Activated T-cell treated with anti-CD3 and anti-CD28 coated beads, Interleukin-2, amount 50 U/mL, for 4 hours (primary cell): ENCODE data around the gene GRID1. TPM values are rescaled to one million over a fixed set of nuclear protein-coding genes. Genes with fewer than 3 reads are reported as not detected.
"Not testable (repeated sequence)": the region's sequence is repeated elsewhere in the genome, so short reads cannot be mapped to it uniquely, and the experiment has no call there.

ENCODE experiments used
- ATAC-seq, 2 donors: fragments of 200-7000 bp; cut with Tn5 transposase; one replicate each; pipeline ENCODE4 v1.10.0; 2021
- DNase-seq: peaks from one replicate; pipeline ENCODE4 v3.0.0-alpha.2; 2020
- H3K27me3 Mint-ChIP-seq: one replicate; pipeline ENCODE4 v1.8.0; 2021; ENCODE audit warnings: low read depth, mixed read lengths
- H3K36me3 Mint-ChIP-seq: one replicate; pipeline ENCODE4 v1.8.0; 2022; ENCODE audit warnings: mixed read lengths; ENCODE audit not compliant: insufficient read depth
- H3K4me1 Mint-ChIP-seq: one replicate; pipeline ENCODE4 v1.8.0; 2021; ENCODE audit warnings: low read depth, mixed read lengths
- H3K4me3 Mint-ChIP-seq: one replicate; pipeline ENCODE4 v1.8.0; 2021; ENCODE audit warnings: mild to moderate bottlenecking, moderate library complexity, mixed read lengths
- H3K9me3 Mint-ChIP-seq: one replicate; pipeline ENCODE4 v1.8.0; 2021; ENCODE audit warnings: mixed read lengths
- total RNA-seq, 3 donors: library from RNA; stranded (reverse); gene quantifications; one replicate each; pipeline ENCODE4 v1.2.1, GENCODE V29; 2021

GRID1 gene
- total RNA-seq, 3 donors from 2014 or later = not detected

DNA sequence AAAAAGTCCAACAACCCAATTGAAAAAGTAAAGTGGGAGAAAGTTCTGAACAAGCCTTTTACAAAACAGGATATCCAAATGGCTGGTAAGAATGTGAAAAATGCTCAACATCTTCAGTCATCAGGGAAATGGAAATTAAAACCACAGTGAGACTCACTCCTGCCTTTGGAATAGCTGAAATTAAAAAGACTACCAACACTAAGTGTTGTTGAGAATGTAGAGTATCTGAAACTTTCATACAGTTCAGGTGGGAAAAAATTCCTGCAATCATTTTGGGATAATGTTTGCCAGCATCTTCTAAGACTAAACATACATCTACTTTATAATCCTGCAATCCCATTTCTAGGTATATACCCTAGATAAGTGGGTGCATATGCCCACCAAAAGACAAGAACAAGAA lies 395.1 kb downstream of the GRID1 start:
- Mint-ChIP-seq H3K4me1 (no peaks in the 10 kb centered on the region), H3K4me3 (no peak overlapping the region), H3K27me3 (peaks cover 3% of the 10 kb centered on the region), H3K9me3 (peaks cover 4% of the 10 kb centered on the region), H3K36me3 (no peaks in the 10 kb centered on the region)
- DNase-seq = no peak
- no peak for ATAC-seq

DNA sequence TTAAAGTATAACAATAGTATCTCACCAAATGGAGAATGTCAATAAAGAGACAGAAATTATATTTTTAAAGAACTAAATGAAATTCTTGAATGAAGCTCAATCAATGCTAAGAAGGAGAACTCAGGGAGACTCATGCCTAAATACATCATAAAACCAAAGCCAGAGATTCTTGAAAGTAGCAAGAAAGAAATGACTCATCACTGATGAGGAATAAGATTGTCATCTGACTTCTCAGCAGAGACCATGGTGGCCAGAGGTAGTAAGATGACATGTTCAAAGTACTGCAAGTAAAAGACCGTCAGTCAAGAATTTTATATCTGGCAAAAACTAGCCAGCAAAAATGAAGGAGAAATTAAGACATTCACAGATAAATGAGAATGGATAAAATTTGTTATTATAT lies 399.0 kb downstream of the GRID1 start:
- peaks cover 14% of the 10 kb centered on the region for H3K9me3 Mint-ChIP-seq
- H3K27me3 Mint-ChIP-seq = peaks cover 10% of the 10 kb centered on the region
- ATAC-seq (peak; percentile 28 to 46), DNase-seq (no peak)
- no peaks in the 10 kb centered on the region for H3K36me3 Mint-ChIP-seq
- H3K4me3 Mint-ChIP-seq = no peak overlapping the region
- H3K4me1 Mint-ChIP-seq = no peaks in the 10 kb centered on the region

DNA sequence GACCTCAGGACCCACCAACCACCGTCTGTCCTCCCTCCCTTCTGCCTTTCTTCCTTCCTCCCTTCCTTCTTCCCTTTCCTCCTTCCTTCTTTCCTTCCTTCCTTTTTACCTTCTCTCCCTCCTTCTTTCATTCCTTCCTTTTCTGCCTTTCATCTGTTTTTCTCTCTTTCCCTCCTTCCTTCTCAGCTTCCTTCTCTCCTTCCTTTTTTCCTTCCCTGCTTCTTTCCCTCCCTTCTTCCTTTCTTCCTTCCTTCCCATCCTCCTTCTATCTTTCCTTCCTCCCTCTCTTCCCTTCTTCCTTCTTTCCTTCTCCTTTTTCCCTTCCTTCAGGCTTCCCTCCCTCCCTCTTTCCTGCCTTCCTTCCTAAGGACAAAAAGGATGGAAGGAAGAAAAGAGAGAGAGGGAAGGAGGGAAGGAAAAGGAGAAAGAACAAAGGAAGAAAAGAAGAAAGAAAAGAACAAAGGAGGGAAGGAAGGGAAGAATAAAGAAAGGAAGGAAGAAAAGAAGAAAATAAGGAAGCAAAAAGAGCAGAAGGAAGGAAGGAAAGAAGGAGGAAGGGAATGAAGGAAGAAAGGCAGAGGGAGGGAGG lies 405.0 kb downstream of the GRID1 start:
- Mint-ChIP-seq H3K27me3 (peaks cover 10% of the 10 kb centered on the region), H3K9me3 (peaks cover 10% of the 10 kb centered on the region), H3K4me1 (no peaks in the 10 kb centered on the region), H3K36me3 (no peaks in the 10 kb centered on the region), H3K4me3 (no peak overlapping the region)
- ATAC-seq (no peak), DNase-seq (no peak)

DNA sequence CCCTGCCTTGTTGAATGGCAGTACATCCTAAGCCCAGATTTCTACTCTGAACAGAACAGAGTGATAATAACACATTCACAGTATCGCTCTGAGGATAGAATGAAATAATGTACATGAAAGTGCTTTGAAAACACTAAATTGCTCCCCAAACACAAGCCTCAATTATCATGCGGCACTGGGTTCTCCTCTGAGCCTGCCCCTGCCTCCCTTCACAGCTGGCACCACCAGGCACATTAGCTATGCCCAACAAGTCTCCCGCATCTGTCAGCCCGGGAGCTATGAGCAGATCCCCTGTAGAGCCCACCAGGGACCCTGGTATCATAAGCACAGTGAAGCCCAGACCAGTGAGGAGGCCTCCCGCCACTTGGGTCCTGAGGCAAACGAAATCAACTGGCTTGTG lies 405.5 kb downstream of the GRID1 start:
- Mint-ChIP-seq H3K4me3 (no peak overlapping the region), H3K9me3 (peaks cover 10% of the 10 kb centered on the region), H3K27me3 (peaks cover 10% of the 10 kb centered on the region), H3K4me1 (no peaks in the 10 kb centered on the region), H3K36me3 (no peaks in the 10 kb centered on the region)
- no peak for ATAC-seq
- DNase-seq = no peak

DNA sequence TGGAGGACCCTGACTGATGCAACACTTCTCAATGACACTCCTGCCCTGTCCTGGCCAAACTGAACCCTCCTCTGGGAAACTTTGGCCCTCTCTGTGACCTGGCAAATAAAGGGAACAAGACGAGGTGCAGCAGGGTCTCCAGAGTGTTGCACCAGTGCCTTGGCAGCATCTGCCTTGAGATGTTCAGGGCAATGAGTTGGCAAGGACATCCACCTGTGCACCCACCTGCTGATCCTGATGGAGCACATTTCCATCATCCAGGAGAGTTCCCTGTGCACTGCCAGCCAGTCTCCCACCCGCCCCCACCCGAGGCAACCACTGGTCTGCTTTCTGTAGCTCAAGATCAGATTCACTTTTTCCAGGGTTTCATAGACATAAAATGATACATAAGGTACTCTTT lies 407.4 kb downstream of the GRID1 start:
- Mint-ChIP-seq H3K9me3 (peaks cover 10% of the 10 kb centered on the region), H3K36me3 (no peaks in the 10 kb centered on the region), H3K4me1 (no peaks in the 10 kb centered on the region), H3K4me3 (no peak overlapping the region), H3K27me3 (peaks cover 7% of the 10 kb centered on the region)
- ATAC-seq (no peak), DNase-seq (no peak)

DNA sequence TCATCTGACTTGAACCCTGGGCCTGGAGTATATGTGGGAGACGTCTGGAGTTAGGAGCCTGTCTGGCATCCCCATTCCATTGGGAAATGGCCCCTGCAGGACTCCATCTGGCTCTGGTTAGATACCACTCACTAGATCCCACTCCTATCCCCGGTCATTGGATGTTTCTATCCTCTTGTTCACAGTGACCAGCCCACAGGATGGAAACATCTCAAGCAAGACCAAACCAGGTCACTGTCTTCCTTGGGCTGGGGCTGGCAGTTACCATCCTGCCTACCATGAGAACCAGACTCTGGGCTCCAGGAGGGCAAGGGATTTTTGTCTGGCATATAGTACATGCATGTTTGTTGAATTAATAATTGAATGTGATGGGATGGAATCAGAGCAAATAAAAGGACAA lies 415.7 kb downstream of the GRID1 start:
- H3K4me1 Mint-ChIP-seq = no peaks in the 10 kb centered on the region
- peaks cover 7% of the 10 kb centered on the region for H3K27me3 Mint-ChIP-seq
- ATAC-seq = no peak
- H3K36me3 Mint-ChIP-seq = no peaks in the 10 kb centered on the region
- H3K4me3 Mint-ChIP-seq = no peak overlapping the region
- no peaks in the 10 kb centered on the region for H3K9me3 Mint-ChIP-seq
- DNase-seq = no peak

DNA sequence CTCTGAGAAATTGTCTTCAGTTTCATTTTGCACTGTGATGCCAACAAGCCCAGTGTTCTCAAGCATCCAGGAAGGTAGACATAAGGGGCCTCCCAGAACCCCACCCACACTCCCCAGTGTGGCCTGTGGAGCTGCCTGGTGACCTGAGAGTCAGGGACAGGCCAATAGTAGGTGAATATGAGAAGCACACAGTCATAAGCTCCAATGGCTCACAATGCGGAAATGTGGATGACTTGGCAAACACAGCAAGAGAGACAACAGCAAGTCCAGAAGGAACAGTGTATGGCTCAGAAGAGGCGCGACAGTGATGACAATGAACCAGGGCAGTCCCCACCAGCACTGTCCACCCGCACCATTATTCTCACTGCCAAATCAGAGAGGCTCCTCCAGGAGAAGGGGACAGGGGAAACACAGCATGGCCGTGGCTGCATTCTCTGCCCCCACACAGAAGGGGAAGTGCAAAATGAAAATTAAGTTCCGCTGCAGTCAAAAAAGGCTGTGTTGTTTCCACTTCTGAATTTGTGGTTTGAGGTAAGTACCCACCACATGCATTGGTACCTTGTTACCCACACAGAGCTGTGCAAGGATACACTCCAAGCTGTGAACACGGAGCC lies 419.8 kb downstream of the GRID1 start:
- DNase-seq = no peak
- Mint-ChIP-seq H3K27me3 (peaks cover 10% of the 10 kb centered on the region), H3K36me3 (no peaks in the 10 kb centered on the region), H3K4me3 (no peak overlapping the region), H3K9me3 (no peaks in the 10 kb centered on the region), H3K4me1 (no peaks in the 10 kb centered on the region)
- ATAC-seq = peak in 1 of 2 donors; percentile 23

DNA sequence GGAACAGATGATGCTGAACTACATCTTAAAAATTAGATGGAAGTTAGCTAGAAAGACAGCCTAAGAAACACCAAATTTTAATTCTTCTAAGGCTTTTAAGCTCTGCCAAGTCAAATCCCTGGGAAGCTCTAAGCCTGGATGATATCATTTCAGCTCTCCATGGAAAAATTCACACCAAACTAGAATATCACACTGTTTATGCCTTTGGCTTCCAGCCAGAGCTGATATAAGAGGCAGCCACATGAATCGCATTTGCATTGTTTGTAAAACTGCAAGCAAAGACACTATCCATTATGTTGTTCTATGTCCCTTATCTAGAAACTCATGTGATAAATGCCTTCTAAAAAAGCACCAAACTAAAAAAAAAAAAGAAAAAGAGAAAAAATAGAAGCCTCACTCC lies 430.4 kb downstream of the GRID1 start:
- DNase-seq (no peak), ATAC-seq (no peak)
- H3K27me3 Mint-ChIP-seq = peaks cover 3% of the 10 kb centered on the region
- H3K36me3 Mint-ChIP-seq = no peaks in the 10 kb centered on the region
- H3K4me1 Mint-ChIP-seq = no peaks in the 10 kb centered on the region
- H3K9me3 Mint-ChIP-seq = no peaks in the 10 kb centered on the region
- H3K4me3 Mint-ChIP-seq = no peak overlapping the region

DNA sequence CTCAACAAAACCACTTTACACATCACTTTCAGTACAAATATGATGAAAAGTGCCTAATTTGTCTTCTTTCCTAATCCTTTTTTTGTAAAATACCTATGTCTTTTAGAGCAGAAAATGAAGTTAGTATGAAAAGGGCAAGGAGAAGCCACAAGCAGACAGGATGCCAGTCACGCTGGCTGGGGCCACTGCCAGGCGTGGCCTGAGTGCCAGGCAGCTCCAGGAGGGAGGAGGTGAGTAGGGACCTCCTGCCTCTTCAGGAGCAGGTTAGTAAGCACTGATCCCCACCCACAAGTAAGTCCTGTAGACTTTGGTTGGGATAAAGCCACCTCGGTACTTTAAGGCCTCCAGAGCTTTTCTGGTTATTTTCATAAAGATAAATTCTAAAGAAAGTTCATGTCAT lies 432.0 kb downstream of the GRID1 start:
- no peaks in the 10 kb centered on the region for H3K36me3 Mint-ChIP-seq
- no peaks in the 10 kb centered on the region for H3K9me3 Mint-ChIP-seq
- DNase-seq = no peak
- H3K27me3 Mint-ChIP-seq = peaks cover 3% of the 10 kb centered on the region
- H3K4me3 Mint-ChIP-seq = no peak overlapping the region
- ATAC-seq = no peak
- no peaks in the 10 kb centered on the region for H3K4me1 Mint-ChIP-seq

DNA sequence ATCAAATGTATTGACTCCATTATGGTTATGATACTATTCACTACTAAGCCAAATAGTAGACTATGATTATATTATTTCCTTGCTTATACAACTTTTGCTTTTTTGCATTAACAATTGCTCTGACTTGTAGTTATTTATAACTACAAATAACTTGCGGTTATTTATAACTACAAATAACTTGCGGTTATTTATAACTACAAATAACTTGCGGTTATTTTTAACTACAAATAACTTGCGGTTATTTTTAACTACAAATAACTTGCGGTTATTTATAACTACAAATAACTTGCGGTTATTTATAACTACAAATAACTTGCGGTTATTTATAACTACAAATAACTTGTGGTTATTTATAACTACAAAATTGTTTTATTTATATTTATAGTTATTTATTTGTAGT lies 436.6 kb downstream of the GRID1 start:
- H3K27me3 Mint-ChIP-seq, H3K9me3 Mint-ChIP-seq, DNase-seq, ATAC-seq, H3K36me3 Mint-ChIP-seq, H3K4me3 Mint-ChIP-seq, H3K4me1 Mint-ChIP-seq: not testable (repeated sequence)

DNA sequence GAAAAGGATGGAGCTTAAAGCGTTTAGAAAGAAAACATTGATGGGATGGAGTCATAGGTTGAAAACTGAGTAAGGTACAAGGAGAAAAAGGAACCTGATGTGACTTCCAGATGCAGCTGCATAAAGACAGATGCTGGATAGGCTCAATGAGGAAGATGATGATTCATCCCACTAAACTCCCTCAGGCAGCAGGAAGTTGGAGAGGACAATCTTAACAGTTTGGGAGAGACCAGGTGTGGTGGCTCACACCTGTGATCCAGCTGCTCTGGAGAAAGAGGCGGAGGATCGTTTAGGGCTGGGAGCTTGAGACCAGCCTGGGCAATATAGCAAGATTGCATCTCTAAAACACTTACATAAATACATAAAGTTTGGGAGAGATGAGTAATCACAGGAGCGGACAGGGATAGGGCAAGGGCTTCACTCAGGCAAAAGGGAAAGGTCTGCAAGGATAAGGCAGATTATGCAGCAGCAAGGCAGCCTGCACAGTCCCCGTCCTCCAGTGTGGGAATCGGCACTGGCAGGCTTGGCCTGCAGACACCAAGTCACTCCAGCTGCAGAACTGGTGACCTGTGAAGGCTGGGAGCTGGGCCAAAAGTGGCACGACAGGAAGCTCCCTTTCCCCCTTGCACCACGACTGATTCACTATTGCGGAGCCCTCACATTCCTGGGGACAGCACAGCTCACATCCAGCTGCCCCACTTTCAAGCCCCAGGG lies 438.5 kb downstream of the GRID1 start:
- ATAC-seq = no peak
- no peaks in the 10 kb centered on the region for H3K9me3 Mint-ChIP-seq
- no peaks in the 10 kb centered on the region for H3K36me3 Mint-ChIP-seq
- H3K27me3 Mint-ChIP-seq = peaks cover 3% of the 10 kb centered on the region
- no peak overlapping the region for H3K4me3 Mint-ChIP-seq
- no peak for DNase-seq
- H3K4me1 Mint-ChIP-seq = no peaks in the 10 kb centered on the region

DNA sequence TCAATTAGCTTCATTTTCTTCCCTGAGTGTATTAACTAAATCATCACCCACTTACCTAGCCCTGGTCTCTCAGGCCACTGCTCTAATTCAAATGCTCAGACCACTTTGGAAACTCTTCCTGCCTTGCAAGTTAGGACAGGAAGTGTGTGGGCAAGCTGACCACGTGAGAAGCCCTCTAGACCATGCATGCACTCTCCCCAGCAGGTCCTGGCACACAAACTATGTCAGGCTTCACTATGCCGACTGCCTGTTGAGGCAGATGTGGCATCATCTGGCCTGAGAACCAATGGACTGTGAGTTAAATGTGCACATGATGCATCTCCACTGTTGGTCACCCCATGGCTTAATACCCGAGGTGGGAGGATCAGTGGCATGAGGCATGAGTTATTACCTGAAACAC lies 439.6 kb downstream of the GRID1 start:
- H3K36me3 Mint-ChIP-seq = no peaks in the 10 kb centered on the region
- H3K27me3 Mint-ChIP-seq = peaks cover 2% of the 10 kb centered on the region
- H3K9me3 Mint-ChIP-seq = no peaks in the 10 kb centered on the region
- ATAC-seq = no peak
- DNase-seq = no peak
- no peak overlapping the region for H3K4me3 Mint-ChIP-seq
- H3K4me1 Mint-ChIP-seq = no peaks in the 10 kb centered on the region

DNA sequence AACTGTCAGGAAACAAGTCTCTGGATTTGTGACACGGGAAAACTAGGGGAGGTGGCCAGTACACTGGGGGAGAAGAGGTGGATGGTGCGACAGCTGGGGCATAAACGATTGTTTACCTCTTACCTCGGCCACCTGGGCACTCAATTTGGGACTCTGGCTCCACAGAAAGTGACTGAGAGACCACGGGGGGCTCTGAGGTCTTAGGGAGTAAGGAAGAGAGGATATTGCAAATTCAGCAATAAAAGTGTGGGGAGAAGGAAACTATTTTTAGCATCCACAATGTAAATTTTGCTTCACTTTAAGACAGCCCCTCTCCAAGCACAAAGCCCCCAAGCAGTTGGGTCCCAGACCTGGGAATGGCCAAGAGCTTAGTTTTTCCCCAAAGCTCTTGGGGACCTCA lies 440.5 kb downstream of the GRID1 start:
- ATAC-seq (no peak), DNase-seq (no peak)
- no peaks in the 10 kb centered on the region for H3K9me3 Mint-ChIP-seq
- H3K4me3 Mint-ChIP-seq = no peak overlapping the region
- no peaks in the 10 kb centered on the region for H3K36me3 Mint-ChIP-seq
- H3K4me1 Mint-ChIP-seq = no peaks in the 10 kb centered on the region
- peaks cover 2% of the 10 kb centered on the region for H3K27me3 Mint-ChIP-seq

DNA sequence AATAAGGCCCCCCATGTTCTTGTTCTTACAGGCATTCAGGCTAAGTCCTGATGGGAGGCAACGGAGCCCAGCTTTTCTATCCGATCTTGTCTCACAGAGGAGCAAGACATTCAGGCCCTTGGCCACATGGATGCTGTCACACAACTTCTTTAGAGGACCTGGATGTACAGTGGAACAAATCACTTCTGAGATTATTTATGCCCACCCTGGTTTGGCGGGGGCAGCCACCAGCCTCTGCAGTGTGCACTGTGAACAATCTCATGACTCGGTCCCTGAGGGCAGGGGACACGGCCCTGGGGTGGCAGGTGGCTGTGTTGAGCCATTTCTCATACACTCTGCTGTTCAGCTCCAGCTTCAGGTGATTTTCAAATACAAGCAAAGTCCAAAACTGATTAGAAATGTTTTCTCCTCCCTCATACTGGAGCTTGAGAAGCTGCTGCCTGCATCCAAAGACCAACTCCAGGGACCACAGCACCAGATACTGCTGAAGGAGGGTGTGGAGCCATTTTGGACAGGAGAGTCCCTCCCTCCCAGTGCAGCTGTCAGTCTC lies 441.3 kb downstream of the GRID1 start:
- Mint-ChIP-seq H3K4me3 (no peak overlapping the region), H3K36me3 (no peaks in the 10 kb centered on the region), H3K27me3 (peaks cover 2% of the 10 kb centered on the region), H3K4me1 (no peaks in the 10 kb centered on the region), H3K9me3 (no peaks in the 10 kb centered on the region)
- DNase-seq (no peak), ATAC-seq (no peak)
